Common myeloid progenitor, CD34-positive (primary cell): ENCODE data around the gene GPR39. TPM values are rescaled to one million over a fixed set of nuclear protein-coding genes. Genes with fewer than 3 reads are reported as not detected.

Source experiments
- CTCF ChIA-PET: fragments of 350-600 bp; sonication (Branson Sonifier 250); formaldehyde crosslinking; loops from one replicate; lab custom pipeline; 2021; ENCODE audit warnings: antibody characterized with exemption; lab: Charles Lee
- POLR2A ChIA-PET: fragments of 350-600 bp; sonication (Branson Sonifier 250); formaldehyde crosslinking; loops from one replicate; lab custom pipeline; 2021; ENCODE audit warnings: antibody characterized with exemption; lab: Charles Lee
- DNase-seq, 3 donors: peaks; one replicate each; pipeline versions ENCODE4 v3.0.0 to v3.0.0-alpha.2; 2013
- H3K27ac ChIP-seq, 2 experiments: 1 replicate in 1 of 2; 2 replicates in 1 of 2; pipeline ENCODE4 v1.7.0; 2013; ENCODE audit warnings: inconsistent platforms in 2 of 2, low read length in 2 of 2, mild to moderate bottlenecking in 2 of 2, low read depth in 1 of 2, moderate library complexity in 1 of 2; ENCODE audit not compliant: severe bottlenecking in 2 of 2, insufficient read depth in 1 of 2, poor library complexity in 1 of 2
- H3K27me3 ChIP-seq, 5 experiments: replicated peaks in 2 of 5; 1 replicate in 3 of 5; 2 replicates in 2 of 5; pipeline versions ENCODE4 v1.6.1 to v1.7.0; 2013; ENCODE audit warnings: low read length in 4 of 5, mild to moderate bottlenecking in 2 of 5, moderate library complexity in 2 of 5, inconsistent platforms in 1 of 5; ENCODE audit not compliant: insufficient read depth in 5 of 5, control insufficient read depth in 4 of 5
- H3K36me3 ChIP-seq, 4 experiments: 1 replicate in 2 of 4; 2 replicates in 2 of 4; pipeline versions ENCODE4 v1.6.1 to v1.7.0; 2013; ENCODE audit warnings: low read length in 3 of 4, control low read depth in 1 of 4, mild to moderate bottlenecking in 1 of 4; ENCODE audit not compliant: control insufficient read depth in 4 of 4, insufficient read depth in 4 of 4
- H3K4me1 ChIP-seq, 4 experiments: 1 replicate in 3 of 4; 2 replicates in 1 of 4; pipeline versions ENCODE4 v1.6.1 to v1.7.1; 2013; ENCODE audit warnings: low read length in 3 of 4, mild to moderate bottlenecking in 3 of 4, control low read depth in 1 of 4, inconsistent platforms in 1 of 4, moderate library complexity in 1 of 4; ENCODE audit not compliant: control insufficient read depth in 4 of 4, insufficient read depth in 4 of 4; ENCODE audit errors: control extremely low read depth in 1 of 4
- H3K4me3 ChIP-seq, 7 experiments: 1 replicate in 4 of 7; 2 replicates in 3 of 7; pipeline versions ENCODE4 v1.5.1 to v1.7.0; 2013; ENCODE audit warnings: mild to moderate bottlenecking in 7 of 7, low read length in 6 of 7, moderate library complexity in 6 of 7, inconsistent platforms in 2 of 7, low read depth in 2 of 7, control low read depth in 1 of 7; ENCODE audit not compliant: insufficient read depth in 4 of 7, control insufficient read depth in 1 of 7; ENCODE audit errors: extremely low read depth in 1 of 7
- H3K9me3 ChIP-seq, 5 experiments: 1 replicate in 4 of 5; 2 replicates in 1 of 5; pipeline versions ENCODE4 v1.6.1 to v1.7.1; 2013; ENCODE audit warnings: low read length in 4 of 5, mild to moderate bottlenecking in 2 of 5, inconsistent platforms in 1 of 5, low read depth in 1 of 5, moderate library complexity in 1 of 5; ENCODE audit not compliant: control insufficient read depth in 4 of 5, insufficient read depth in 2 of 5; ENCODE audit errors: control extremely low read depth in 1 of 5
- WGBS: methylation state at CpG from one replicate; pipeline ENCODE4 v1.1.5; 2013; ENCODE audit not compliant: insufficient coverage; 5-methylcytosine and 5-hydroxymethylcytosine counted together
- polyA plus RNA-seq: library from polyadenylated mRNA; unstranded; fragments of 120-200 nt; gene quantifications from one replicate; pipeline ENCODE4 v1.2.1, GENCODE V29; 2013

Gene GPR39
- polyA plus RNA-seq, result not detected

- no peaks in the 10 kb centered on the region for H3K36me3 ChIP-seq
Measured at GRCh38 chr2:132416723-132417395, at the start of gene GPR39. Gene GPR39, plus strand, starts transcription at chr2:132416805.

GRCh38 chr2:132368191-132368590, 48.4 kb upstream of the GPR39 start:
- WGBS, result 39% methylated on average over 2 of the region's 2 CpGs

More at GRCh38 chr2:132416723-132417395, at the start of gene GPR39:
- Histone ChIP-seq H3K4me1 (peaks cover 0 to 15% (median 10%) of the 10 kb centered on the region in 4 experiments), H3K4me3 (peak within 1 kb of the TSS in 6 of 7 experiments; percentile 22 to 71 (median 54)), H3K9me3 (no peaks in the 10 kb centered on the region), H3K27ac (no peak within 1 kb of the TSS), H3K27me3 (peaks cover 6 to 47% (median 22%) of the 10 kb centered on the region in 5 experiments)
- ChIA-PET POLR2A (no interaction called here), CTCF (no interaction called here)
- DNase-seq, result no peak
- WGBS, result 43% methylated on average over 18 of the region's 23 CpGs

GRCh38 chr2:132372276-132372675, 44.3 kb upstream of the GPR39 start:
- WGBS, result 91% methylated on average over 3 of the region's 3 CpGs
- H3K4me3 ChIP-seq, result no peak overlapping the region
- peaks cover 0 to 2% (median 0%) of the 10 kb centered on the region in 5 experiments for H3K9me3 ChIP-seq
- no peaks in the 10 kb centered on the region for H3K27me3 ChIP-seq
- ChIA-PET POLR2A (no interaction called here), CTCF (no interaction called here)
- DNase-seq, result no peak
- H3K36me3 ChIP-seq, result no peaks in the 10 kb centered on the region
- peaks cover 0 to 5% (median 0%) of the 10 kb centered on the region in 4 experiments for H3K4me1 ChIP-seq
- no peak overlapping the region for H3K27ac ChIP-seq

More at GRCh38 chr2:132368191-132368590, 48.4 kb upstream of the GPR39 start:
- Histone ChIP-seq H3K27ac (no peak overlapping the region), H3K4me1 (peaks cover 0 to 5% (median 0%) of the 10 kb centered on the region in 4 experiments), H3K4me3 (no peak overlapping the region), H3K9me3 (peaks cover 0 to 3% (median 0%) of the 10 kb centered on the region in 5 experiments), H3K27me3 (peaks cover 0 to 2% (median 0%) of the 10 kb centered on the region in 5 experiments), H3K36me3 (no peaks in the 10 kb centered on the region)
- CTCF ChIA-PET, result no interaction called here
- DNase-seq, result no peak
- POLR2A ChIA-PET, result no interaction called here

- no peak for DNase-seq
- WGBS, result 81% methylated on average over 3 of the region's 5 CpGs
- H3K27me3 ChIP-seq, result no peaks in the 10 kb centered on the region
- peaks cover 0 to 2% (median 0%) of the 10 kb centered on the region in 5 experiments for H3K9me3 ChIP-seq
- H3K4me1 ChIP-seq, result peaks cover 0 to 5% (median 0%) of the 10 kb centered on the region in 4 experiments
- H3K27ac ChIP-seq, result no peak overlapping the region
- CTCF ChIA-PET, result no interaction called here
- H3K36me3 ChIP-seq, result no peaks in the 10 kb centered on the region
- H3K4me3 ChIP-seq, result no peak overlapping the region
- POLR2A ChIA-PET, result no interaction called here
Measured at GRCh38 chr2:132373391-132374135, 43.0 kb upstream of the GPR39 start.

- no peak for DNase-seq
- Histone ChIP-seq H3K4me3 (no peak overlapping the region), H3K9me3 (peaks cover 0 to 2% (median 0%) of the 10 kb centered on the region in 5 experiments), H3K27me3 (no peaks in the 10 kb centered on the region), H3K27ac (no peak overlapping the region), H3K4me1 (peaks cover 0 to 5% (median 0%) of the 10 kb centered on the region in 4 experiments), H3K36me3 (no peaks in the 10 kb centered on the region)
- CTCF ChIA-PET, result no interaction called here
- POLR2A ChIA-PET, result no interaction called here
Measured at GRCh38 chr2:132374151-132374550, 42.5 kb upstream of the GPR39 start.

- Histone ChIP-seq H3K9me3 (peaks cover 0 to 2% (median 0%) of the 10 kb centered on the region in 5 experiments), H3K4me3 (no peak overlapping the region), H3K36me3 (no peaks in the 10 kb centered on the region), H3K4me1 (peaks cover 0 to 5% (median 0%) of the 10 kb centered on the region in 4 experiments), H3K27ac (no peak overlapping the region), H3K27me3 (no peaks in the 10 kb centered on the region)
- POLR2A ChIA-PET, result no interaction called here
- CTCF ChIA-PET, result no interaction called here
- 100% methylated on average over 1 of the region's 2 CpGs for WGBS
- no peak for DNase-seq
Measured at GRCh38 chr2:132374551-132374950, 42.1 kb upstream of the GPR39 start.

- no peaks in the 10 kb centered on the region for H3K36me3 ChIP-seq
- DNase-seq, result no peak
- WGBS, result no CpG with 5 or more reads among the region's 1 CpG
- H3K4me3 ChIP-seq, result no peak overlapping the region
- peaks cover 0 to 5% (median 0%) of the 10 kb centered on the region in 5 experiments for H3K9me3 ChIP-seq
- peaks cover 0 to 5% (median 0%) of the 10 kb centered on the region in 4 experiments for H3K4me1 ChIP-seq
- H3K27ac ChIP-seq, result no peak overlapping the region
- CTCF ChIA-PET, result no interaction called here
- POLR2A ChIA-PET, result no interaction called here
- no peaks in the 10 kb centered on the region for H3K27me3 ChIP-seq
Measured at GRCh38 chr2:132374961-132375360, 41.6 kb upstream of the GPR39 start.
